Measurements from ENCODE around the gene EMB.
"Not testable (repeated sequence)": the region's sequence is repeated elsewhere in the genome, so short reads cannot be mapped to it uniquely, and the experiment has no call there.

Gene EMB

DNA sequence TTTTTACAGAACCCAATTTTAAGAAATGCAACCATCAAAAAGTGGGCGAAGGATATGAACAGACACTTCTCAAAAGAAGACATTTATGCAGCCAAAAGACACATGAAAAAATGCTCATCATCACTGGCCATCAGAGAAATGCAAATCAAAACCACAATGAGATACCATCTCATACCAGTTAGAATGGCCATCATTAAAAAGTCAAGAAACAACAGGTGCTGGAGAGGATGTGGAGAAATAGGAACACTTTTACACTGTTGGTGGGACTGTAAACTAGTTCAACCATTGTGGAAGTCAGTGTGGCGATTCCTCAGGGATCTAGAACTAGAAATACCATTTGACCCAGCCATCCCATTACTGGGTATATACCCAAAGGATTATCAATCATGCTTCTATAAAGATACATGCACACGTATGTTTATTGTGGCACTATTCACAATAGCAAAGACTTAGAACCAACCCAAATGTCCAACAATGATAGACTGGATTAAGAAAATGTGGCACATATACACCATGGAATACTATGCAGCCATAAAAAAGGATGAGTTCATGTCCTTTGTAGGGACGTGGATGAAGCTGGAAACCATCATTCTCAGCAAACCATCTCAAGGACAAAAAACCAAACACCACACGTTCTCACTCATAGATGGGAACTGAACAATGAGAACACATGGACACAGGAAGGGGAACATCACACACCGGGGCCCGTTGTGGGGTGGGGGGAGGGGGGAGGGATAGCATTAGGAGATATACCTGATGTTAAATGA lies 19.7 kb downstream of the EMB start:
- not testable (repeated sequence) for DNase-seq

- DNase-seq = no peak
These were observed 20.6 kb downstream of the EMB start for GRCh38 chr5:50420343-50420935.

DNA sequence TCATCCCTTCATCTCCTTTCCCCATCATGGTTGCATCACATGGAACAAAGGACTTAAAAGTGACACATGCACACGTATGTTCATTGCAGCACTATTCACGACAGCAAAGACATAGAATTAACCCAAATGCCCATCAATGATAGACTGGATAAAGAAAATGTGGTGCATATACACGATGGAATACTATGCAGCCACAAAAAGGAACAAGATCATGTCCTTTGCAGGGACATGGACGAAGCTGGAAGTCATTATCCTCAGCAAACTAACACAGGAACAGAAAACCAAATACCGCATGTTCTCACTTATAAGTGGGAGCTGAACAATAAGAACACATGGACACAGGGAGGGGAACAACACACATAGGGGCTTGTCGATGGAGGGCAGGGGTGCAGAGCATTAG lies 21.4 kb downstream of the EMB start:
- not testable (repeated sequence) for DNase-seq

DNA sequence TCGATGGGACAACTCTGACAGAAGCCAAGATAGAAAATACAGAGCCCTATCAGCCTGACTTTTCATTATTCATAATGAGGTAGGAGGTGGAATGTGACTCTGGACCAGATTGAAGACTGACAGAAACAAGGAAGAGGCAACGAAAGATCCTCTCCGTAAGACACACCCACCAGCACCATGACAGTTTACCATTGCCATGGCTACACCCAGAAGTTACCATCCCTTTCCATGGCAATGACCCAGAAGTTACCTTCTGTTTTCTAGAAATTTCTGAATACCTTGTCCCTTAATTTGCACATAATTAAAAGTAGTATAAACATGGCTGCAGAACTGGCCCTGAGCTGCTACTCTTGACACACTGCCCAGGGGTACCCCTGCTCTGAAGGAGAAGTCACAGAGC lies 24.5 kb downstream of the EMB start:
- DNase-seq = peak; percentile 18

DNA sequence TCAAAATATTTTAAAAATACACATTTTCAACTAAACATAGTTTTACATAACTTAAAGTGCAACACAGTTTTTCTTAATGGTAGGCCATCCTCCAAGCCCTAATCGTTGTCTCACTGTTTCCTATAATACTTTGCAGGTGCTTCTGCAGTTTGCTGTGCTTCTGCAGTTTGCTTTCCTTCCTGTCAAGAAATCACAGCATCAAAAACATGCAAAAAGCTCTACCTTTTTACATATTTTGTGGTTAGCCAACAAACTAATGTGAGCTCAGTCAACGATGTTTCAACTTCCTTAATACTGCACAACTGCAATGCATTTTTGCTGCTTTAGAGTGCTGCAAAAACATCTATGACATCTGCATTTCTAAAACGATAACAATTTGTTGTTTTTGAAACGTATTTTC lies 25.2 kb downstream of the EMB start:
- peak; percentile 73 for DNase-seq

DNA sequence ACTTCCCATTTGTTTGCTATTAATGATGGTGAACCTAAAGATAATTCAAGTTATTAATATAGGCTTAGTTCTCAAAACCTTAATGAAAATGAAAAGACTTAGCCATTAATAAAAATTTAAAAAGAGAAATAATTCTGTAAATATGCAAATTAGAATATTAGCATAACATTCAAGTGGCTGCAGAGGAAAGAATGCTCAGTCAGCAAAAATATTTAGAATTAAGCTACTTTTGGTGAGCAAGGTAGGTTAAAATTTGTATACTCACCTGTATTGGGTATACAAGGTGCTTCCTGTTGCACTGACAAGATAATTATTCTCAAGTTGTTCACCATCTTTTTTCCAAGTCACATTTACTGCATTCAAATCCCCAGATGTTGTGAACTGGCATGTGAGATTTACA lies 30.2 kb downstream of the EMB start:
- not testable (repeated sequence) for DNase-seq

GRCh38 chr5:50406877-50407276 lies 34.2 kb downstream of the EMB start:
- DNase-seq = no peak

- DNase-seq = no peak
These were observed 39.8 kb downstream of the EMB start for GRCh38 chr5:50401336-50401735.

DNA sequence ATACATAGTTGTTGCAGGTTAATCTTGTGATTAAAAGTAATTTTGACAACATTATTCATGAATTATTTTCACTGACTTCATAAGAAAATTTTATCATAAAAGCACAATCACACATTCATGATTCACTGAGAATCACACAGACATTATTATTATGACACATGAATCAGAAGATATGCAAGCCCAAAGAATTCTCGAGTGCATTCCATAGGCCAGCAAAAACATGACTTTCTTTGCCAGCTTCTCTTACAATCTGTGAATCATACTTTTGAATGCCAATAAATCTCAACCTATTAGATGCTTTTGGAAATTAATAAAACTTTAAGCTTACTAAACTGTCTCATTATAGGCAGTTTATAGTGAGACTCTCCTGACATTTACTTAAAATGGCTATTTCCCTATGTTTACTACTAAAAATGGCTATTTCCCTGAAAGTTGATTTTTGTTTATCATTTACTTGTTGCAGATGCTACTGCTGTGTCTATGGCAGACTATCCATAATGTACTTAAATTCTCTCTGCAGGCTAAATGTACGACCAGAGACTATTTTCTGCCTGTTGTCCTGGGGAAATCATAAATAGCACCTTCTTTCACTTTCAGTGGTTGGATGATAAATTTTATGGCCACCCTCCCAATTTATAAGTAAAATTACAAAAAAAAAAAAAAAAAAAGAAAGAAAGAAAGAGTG lies 47.0 kb downstream of the EMB start:
- not testable (repeated sequence) for DNase-seq

DNA sequence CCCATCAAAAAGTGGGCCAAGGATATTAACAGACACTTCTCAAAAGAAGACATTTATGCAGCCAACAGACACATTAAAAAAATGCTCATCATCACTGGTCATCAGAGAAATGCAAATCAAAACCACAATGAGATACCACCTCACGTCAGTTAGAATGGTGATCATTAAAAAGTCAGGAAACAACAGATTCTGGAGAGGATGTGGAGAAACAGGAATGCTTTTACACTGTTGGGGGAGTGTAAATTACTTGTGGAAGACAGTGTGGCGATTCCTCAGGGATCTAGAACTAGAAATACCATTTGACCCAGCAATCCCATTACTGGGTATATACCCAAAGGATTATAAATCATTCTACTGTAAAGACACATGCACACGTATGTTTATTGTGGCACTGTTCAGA lies 48.8 kb downstream of the EMB start:
- DNase-seq = not testable (repeated sequence)

DNA sequence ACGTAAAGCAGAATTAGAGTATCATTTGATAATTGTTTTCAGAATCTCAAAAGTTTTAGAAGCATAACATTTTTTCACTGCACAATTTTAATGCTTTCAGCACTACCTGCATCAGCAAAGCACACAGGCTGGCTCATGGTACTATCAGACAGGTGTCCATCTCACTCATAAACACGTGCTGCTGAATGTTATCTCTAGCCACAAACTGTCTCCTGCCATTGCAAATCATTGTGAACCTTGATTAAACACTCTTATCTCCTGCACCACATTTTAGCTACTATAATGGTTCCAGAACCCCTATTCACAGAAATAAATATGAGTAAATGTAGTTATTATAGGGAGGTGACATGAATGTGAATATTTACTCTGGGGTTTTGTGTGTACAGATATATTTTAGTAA lies 56.7 kb downstream of the EMB start:
- not testable (repeated sequence) for DNase-seq

GRCh38 chr5:50376696-50377095 lies 64.4 kb downstream of the EMB start:
- DNase-seq = not testable (repeated sequence)

DNA sequence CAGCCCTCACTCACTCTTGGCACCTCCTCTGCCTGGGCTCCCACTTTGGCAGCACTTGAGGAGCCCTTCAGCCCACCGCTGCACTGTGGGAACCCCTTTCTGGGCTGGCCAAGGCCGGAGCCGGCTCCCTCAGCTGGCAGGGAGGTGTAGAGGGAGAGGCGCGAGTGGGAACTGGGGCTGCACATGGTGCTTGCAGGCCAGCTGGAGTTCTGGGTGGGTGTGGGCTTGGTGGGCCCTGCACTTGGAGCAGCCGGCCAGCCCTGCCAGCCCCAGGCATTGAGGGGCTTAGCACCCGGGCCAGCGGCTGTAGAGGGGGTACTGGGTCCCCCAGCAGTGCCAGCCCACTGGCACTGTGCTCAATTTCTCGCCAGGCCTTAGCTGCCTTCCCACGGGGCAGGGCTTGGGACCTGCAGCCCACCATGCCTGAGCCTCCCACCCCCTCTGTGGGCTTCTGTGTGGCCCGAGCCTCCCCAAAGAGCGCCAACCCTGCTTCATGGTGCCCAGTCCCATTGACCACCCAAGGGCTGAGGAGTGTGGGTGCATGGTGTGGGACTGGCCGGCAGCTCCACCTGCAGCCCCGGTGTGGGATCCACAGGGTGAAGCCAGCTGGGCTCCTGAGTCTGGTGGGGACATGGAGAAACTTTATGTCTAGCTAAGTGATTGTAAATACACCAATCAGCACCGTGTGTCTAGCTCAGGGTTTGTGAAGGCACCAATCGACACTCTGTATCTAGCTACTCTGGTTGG lies 71.6 kb downstream of the EMB start:
- DNase-seq = not testable (repeated sequence)

- no peak for DNase-seq
These were observed 75.4 kb downstream of the EMB start for GRCh38 chr5:50365426-50366251.

- not testable (repeated sequence) for DNase-seq
These were observed 76.4 kb downstream of the EMB start for GRCh38 chr5:50364535-50365309.

- DNase-seq = no peak
These were observed 81.9 kb downstream of the EMB start for GRCh38 chr5:50359187-50359586.

DNA sequence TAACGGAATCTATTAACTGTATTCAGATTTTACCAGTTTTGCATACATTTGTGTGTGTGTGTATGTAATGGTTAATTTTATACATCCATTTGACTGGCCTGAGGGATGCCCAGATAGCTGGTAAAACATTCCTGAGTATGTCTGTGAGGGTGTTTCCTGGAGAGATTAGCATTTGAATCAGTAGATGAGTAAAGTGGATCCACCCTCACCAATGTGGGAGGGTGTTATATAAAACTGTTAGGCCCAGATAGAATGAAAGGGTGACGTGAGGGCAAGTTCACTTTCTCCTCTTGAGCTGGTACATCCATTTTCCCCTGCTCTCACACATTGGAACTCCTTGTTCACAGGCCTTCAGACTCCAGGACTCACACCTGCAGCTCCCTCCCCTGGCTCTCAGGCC lies 88.7 kb downstream of the EMB start:
- no peak for DNase-seq

All from central memory CD4-positive, alpha-beta T cell (primary cell).